Measurements from ENCODE around the gene PRRC2B.

PRRC2B gene

DNA sequence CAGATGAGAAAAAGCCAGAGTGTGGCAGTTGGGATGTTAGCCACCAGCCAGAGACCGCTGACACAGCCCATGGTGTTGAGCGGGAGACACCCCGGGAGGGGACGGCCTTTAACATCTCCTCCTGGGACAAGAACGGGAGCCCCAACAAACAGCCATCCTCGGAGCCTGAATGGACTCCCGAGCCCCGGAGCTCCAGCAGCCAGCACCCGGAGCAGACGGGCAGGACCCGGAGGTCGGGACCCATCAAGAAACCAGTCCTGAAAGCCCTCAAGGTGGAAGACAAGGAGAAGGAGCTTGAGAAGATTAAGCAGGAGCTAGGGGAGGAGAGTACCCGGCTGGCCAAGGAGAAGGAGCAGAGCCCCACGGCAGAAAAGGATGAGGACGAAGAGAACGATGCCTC is 80.8 kb downstream of the PRRC2B start:
- no peak for ATAC-seq (replicated peaks; ENCODE audit: extremely low read depth, poor library complexity, severe bottlenecking)
- H3K9me3 Mint-ChIP-seq, result no peaks in the 10 kb centered on the region
- peaks cover 71% of the 10 kb centered on the region for H3K36me3 Mint-ChIP-seq (ENCODE audit: insufficient read depth)
- peaks cover 20% of the 10 kb centered on the region for H3K4me1 Mint-ChIP-seq
- DNase-seq (ENCODE audit: low spot score in 2 of 2), result no peak
- peak overlapping the region; percentile 85 for H3K27ac Mint-ChIP-seq (ENCODE audit: low read depth)
- H3K4me3 Mint-ChIP-seq, result no peak overlapping the region
- H3K27me3 Mint-ChIP-seq, result no peaks in the 10 kb centered on the region

DNA sequence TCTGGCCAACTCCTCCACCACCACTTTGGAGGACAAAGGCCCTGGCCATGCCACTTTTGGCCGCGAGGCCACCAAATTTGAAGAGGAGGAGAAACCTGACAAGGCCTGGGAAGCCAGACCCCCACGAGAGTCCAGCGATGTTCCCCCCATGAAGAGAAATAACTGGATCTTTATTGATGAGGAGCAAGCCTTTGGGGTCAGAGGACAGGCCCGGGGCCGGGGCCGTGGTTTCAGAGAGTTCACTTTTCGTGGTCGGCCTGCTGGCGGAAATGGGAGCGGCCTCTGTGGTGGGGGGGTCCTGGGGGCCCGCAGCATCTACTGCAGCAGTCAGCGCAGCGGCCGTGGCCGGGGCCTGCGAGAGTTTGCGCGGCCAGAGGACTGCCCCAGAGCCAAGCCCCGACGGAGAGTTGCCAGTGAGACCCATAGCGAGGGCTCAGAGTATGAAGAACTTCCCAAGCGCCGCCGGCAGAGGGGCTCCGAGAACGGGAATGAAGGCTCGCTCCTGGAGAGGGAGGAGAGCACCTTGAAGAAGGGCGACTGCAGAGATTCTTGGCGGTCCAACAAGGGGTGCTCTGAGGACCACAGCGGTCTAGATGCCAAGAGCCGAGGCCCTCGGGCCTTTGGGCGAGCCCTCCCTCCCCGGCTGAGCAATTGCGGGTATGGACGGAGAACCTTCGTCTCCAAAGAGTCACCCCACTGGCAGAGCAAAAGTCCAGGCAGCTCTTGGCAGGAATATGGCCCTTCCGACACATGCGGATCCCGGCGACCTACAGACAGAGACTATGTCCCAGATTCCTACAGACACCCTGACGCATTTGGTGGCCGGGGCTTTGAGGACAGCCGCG is 81.4 kb downstream of the PRRC2B start:
- H3K4me1 Mint-ChIP-seq, result peaks cover 14% of the 10 kb centered on the region
- no peak overlapping the region for H3K4me3 Mint-ChIP-seq
- no peaks in the 10 kb centered on the region for H3K27me3 Mint-ChIP-seq
- H3K9me3 Mint-ChIP-seq, result no peaks in the 10 kb centered on the region
- DNase-seq (ENCODE audit: low spot score in 2 of 2) (no peak), ATAC-seq (replicated peaks; ENCODE audit: extremely low read depth, poor library complexity, severe bottlenecking) (no peak)
- H3K36me3 Mint-ChIP-seq (ENCODE audit: insufficient read depth), result peaks cover 73% of the 10 kb centered on the region
- peak overlapping the region; percentile 85 for H3K27ac Mint-ChIP-seq (ENCODE audit: low read depth)

DNA sequence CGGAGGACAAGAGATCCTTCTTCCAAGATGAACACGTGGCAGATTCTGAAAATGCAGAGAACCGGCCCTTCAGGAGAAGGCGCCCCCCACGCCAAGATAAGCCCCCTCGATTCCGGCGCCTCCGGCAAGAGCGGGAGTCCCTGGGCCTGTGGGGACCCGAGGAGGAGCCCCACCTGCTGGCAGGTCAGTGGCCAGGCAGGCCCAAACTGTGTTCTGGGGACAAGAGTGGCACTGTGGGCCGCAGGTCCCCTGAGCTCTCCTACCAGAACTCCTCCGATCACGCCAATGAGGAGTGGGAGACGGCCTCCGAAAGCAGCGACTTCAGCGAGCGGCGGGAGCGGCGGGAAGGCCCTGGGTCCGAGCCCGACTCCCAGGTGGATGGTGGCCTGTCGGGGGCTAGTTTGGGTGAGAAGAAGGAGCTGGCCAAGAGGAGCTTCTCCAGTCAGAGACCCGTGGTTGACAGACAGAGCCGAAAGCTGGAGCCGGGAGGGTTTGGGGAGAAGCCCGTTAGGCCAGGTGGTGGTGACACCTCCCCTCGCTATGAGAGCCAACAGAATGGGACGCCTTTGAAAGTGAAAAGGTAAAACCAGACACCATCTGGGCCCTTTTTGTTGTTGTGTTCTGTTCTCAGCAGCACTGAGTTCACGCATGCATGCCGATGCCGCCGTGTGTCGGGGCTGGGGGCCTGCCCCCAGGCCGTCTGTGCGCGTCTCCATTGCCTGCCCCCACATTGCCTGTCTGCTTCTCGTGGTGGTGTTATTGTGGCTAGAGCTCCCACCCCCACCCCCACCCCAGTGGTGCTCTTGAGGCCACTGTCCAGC is 82.3 kb downstream of the PRRC2B start:
- DNase-seq (ENCODE audit: low spot score in 2 of 2) (no peak), ATAC-seq (replicated peaks; ENCODE audit: extremely low read depth, poor library complexity, severe bottlenecking) (no peak)
- Mint-ChIP-seq H3K27me3 (no peaks in the 10 kb centered on the region), H3K9me3 (no peaks in the 10 kb centered on the region), H3K4me3 (no peak overlapping the region), H3K4me1 (peaks cover 13% of the 10 kb centered on the region), H3K27ac (ENCODE audit: low read depth) (no peak overlapping the region), H3K36me3 (ENCODE audit: insufficient read depth) (peaks cover 71% of the 10 kb centered on the region)

DNA sequence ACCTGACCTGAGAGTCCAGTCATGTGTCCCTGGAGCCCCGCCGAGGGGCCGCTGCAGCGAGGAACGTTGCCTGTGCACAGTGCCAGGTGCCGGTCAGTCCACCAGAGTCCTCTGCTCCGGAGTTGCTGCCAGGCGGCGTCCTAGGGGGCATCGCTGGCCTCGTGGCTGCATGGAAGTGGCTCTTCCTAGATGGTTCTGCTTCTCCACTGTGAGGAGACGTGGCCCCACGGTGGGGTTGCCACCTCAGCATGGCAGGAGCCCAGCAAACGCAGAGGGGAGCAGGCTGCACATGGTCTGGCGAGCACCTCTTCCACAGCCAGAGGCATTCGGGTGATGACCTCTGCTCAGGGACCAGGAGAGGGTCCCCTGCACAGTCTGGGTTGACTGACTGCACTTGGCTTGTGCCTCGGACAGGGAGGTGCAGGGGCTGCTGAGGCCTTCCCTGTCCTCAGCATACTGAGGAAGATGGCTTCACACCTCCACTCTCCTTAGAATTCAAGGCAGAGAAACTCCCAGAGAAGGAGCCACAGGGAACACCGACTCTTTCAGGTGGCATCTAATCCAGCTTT is 83.0 kb downstream of the PRRC2B start:
- DNase-seq (ENCODE audit: low spot score in 2 of 2) (no peak), ATAC-seq (replicated peaks; ENCODE audit: extremely low read depth, poor library complexity, severe bottlenecking) (no peak)
- H3K4me3 Mint-ChIP-seq, result no peak overlapping the region
- H3K27me3 Mint-ChIP-seq, result no peaks in the 10 kb centered on the region
- H3K9me3 Mint-ChIP-seq, result no peaks in the 10 kb centered on the region
- no peak overlapping the region for H3K27ac Mint-ChIP-seq (ENCODE audit: low read depth)
- H3K36me3 Mint-ChIP-seq (ENCODE audit: insufficient read depth), result peaks cover 71% of the 10 kb centered on the region
- H3K4me1 Mint-ChIP-seq, result peaks cover 15% of the 10 kb centered on the region

DNA sequence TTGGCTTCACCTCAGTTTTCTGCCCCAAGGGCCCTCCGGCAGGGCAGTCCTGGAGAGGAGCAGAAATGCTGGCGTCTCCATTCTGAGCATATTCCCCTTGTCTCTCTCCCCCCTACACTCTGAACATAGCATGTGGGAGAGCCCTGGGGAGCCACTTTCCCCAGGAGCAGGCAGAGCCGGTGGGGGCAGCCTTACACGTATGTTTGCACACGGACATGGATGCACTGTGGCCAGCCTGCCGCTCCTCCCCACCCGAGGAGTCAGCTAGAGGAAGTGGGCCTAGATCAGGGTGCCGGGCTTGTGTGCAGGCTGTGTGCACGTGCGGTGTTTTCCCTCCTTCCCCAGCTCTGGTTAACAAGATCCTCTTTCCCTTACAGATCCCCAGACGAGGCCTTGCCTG is 83.5 kb downstream of the PRRC2B start:
- H3K9me3 Mint-ChIP-seq, result no peaks in the 10 kb centered on the region

DNA sequence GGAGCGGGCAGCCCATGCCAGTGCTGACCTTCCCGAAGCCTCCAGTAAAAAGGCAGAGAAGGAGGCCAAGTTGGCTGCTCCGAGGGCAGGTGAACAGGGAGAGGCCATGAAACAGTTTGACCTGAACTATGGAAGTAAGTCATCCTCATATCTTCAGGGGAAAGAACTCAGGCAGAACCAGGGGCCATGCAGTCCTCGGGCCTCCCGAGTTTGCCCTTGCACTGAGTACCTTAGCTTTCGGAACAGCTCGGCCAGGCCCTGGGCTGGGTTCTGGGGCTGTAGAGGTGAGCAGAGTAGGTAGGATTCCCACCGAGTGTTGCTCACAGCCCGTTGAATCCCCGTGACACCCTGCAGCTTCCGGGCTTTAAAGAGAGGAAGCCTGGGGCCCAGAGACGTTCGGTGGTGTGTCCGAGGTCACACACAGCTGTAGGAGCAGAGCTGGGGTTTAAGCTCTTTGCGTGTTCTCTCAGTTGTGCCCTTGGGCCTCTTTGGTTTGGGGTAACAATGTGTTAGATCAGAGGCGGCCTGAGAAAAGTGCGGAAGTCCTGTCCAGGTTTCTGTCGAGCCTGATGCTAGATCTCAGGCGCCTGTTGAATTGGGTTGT is 84.0 kb downstream of the PRRC2B start:
- Mint-ChIP-seq H3K4me3 (peak overlapping the region; percentile 18), H3K27ac (ENCODE audit: low read depth) (no peak overlapping the region), H3K9me3 (no peaks in the 10 kb centered on the region), H3K27me3 (no peaks in the 10 kb centered on the region), H3K4me1 (peaks cover 19% of the 10 kb centered on the region), H3K36me3 (ENCODE audit: insufficient read depth) (peaks cover 71% of the 10 kb centered on the region)
- ATAC-seq (replicated peaks; ENCODE audit: extremely low read depth, poor library complexity, severe bottlenecking) (no peak), DNase-seq (ENCODE audit: low spot score in 2 of 2) (no peak)

More for the DNA sequence above, 83.5 kb downstream of the PRRC2B start:
- ATAC-seq (replicated peaks; ENCODE audit: extremely low read depth, poor library complexity, severe bottlenecking) (no peak), DNase-seq (ENCODE audit: low spot score in 2 of 2) (no peak)
- Mint-ChIP-seq H3K36me3 (ENCODE audit: insufficient read depth) (peaks cover 71% of the 10 kb centered on the region), H3K4me3 (peak overlapping the region; percentile 18), H3K27ac (ENCODE audit: low read depth) (no peak overlapping the region), H3K4me1 (peaks cover 19% of the 10 kb centered on the region), H3K27me3 (no peaks in the 10 kb centered on the region)

DNA sequence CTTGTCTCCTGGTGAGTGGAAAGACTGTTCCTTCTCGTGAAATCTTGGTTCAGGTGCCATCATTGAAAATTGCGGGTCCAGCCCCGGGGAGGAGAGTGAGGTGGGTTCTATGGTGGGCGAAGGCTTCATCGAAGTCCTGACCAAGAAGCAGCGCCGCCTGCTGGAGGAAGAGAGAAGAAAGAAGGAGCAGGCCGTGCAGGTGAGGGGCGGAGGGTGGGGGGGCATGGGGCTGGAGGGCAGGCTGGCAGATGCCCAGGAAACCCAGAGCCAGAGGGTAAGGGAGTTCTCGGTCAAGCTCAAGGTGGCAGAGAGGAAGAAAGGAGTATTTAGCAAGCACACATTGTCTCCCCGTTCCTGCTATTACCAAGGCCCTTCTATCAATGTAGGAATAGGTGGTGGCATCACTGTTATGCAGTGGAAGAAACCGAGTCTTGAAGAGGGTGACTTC is 84.6 kb downstream of the PRRC2B start:
- no peaks in the 10 kb centered on the region for H3K9me3 Mint-ChIP-seq
- H3K36me3 Mint-ChIP-seq (ENCODE audit: insufficient read depth), result peaks cover 71% of the 10 kb centered on the region
- no peak overlapping the region for H3K4me3 Mint-ChIP-seq
- H3K27ac Mint-ChIP-seq (ENCODE audit: low read depth), result no peak overlapping the region
- ATAC-seq (replicated peaks; ENCODE audit: extremely low read depth, poor library complexity, severe bottlenecking), result no peak
- no peaks in the 10 kb centered on the region for H3K27me3 Mint-ChIP-seq
- peak; percentile 21 to 37 for DNase-seq (ENCODE audit: low spot score in 2 of 2)
- H3K4me1 Mint-ChIP-seq, result peaks cover 19% of the 10 kb centered on the region

DNA sequence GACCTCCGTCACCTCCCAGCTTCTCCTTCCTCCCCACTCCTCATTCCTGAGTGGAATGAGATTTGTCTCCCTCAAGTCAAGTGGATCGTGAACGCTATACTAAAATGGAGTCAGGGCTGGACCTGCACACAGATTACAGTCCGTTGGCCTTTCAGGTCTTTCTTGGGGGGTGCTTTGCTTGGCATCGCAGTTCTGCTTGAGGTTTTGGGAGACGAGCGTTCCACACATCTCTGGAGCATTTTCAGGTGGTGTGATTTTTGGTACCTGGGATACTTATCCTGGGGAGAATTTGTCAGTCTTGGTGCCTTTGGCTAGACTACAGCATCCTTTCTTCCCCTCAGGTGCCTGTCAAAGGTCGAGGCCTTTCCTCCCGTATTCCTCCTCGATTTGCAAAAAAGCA is 85.0 kb downstream of the PRRC2B start:
- peaks cover 69% of the 10 kb centered on the region for H3K36me3 Mint-ChIP-seq (ENCODE audit: insufficient read depth)

DNA sequence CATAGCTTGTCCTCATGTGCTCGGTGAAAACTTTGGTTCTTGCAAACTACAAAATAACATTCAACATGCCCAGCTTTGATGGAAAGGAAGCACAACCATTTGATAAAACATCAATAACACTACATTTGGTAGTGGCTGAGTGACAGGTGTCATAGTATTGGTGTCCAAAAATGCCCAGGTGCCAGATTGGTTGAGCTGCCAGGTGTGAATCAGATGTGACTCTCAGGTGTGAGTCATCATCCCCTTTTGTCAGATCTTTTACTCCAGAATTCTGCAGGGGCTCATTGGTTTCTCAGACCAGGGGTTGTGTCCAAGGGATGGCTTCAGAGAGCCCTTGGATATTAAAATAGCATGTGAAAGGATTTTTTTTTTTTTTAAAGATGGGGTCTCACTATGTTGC is 86.4 kb downstream of the PRRC2B start:
- Mint-ChIP-seq H3K36me3 (ENCODE audit: insufficient read depth) (peaks cover 75% of the 10 kb centered on the region), H3K27me3 (no peaks in the 10 kb centered on the region), H3K9me3 (no peaks in the 10 kb centered on the region), H3K4me1 (peaks cover 19% of the 10 kb centered on the region), H3K4me3 (no peak overlapping the region), H3K27ac (ENCODE audit: low read depth) (no peak overlapping the region)
- ATAC-seq (replicated peaks; ENCODE audit: extremely low read depth, poor library complexity, severe bottlenecking) (no peak), DNase-seq (ENCODE audit: low spot score in 2 of 2) (no peak)

More for the DNA sequence above, 85.0 kb downstream of the PRRC2B start:
- DNase-seq (ENCODE audit: low spot score in 2 of 2) (no peak), ATAC-seq (replicated peaks; ENCODE audit: extremely low read depth, poor library complexity, severe bottlenecking) (no peak)
- H3K27me3 Mint-ChIP-seq, result no peaks in the 10 kb centered on the region
- peaks cover 19% of the 10 kb centered on the region for H3K4me1 Mint-ChIP-seq
- no peak overlapping the region for H3K4me3 Mint-ChIP-seq
- no peak overlapping the region for H3K27ac Mint-ChIP-seq (ENCODE audit: low read depth)
- H3K9me3 Mint-ChIP-seq, result no peaks in the 10 kb centered on the region

DNA sequence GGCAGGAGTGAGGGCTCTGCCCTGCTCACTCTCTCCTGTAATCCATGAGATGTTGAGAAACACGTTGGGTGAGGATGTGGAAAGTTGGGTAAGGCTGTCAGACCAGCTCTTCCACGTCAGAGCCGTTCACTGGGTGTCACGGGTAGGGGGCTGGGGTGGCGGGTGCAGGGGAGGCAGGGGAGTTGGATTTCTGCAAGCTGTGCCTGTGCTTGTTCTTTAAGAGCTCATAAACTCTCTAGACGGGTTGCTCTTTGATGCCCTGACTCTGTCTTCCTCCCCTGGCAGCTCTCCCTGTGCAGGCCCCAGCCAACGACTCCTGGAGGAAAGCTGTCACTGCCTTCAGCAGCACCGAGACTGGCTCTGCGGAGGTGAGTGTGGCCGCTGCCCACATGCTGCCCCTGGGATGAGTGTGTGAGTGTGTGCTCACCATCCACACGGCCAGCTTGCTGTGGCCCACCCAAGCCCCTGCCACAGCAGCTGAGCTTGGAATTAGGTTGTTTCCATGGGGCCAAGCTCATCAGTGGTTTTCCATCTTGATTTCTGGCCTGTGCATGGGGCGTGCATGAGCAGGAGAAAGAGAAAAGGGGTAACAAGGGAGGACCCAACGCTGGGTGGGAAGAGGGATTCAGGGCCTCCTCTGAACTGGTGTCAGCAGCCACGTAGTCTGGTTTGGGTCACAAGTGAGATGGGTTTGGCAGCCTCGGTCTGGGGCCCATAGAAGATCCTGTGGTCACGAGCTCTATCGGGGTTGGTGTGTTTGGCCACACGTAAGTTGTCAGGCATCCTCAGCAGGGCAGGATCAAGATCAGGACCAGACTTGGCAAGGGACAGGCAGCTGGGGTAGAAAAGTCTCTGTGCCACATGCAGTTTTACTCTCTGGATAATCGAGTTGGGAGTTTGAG is 87.8 kb downstream of the PRRC2B start:
- DNase-seq (ENCODE audit: low spot score in 2 of 2) (no peak), ATAC-seq (replicated peaks; ENCODE audit: extremely low read depth, poor library complexity, severe bottlenecking) (no peak)
- Mint-ChIP-seq H3K4me3 (no peak overlapping the region), H3K27ac (ENCODE audit: low read depth) (peak overlapping the region; percentile 41), H3K4me1 (peaks cover 19% of the 10 kb centered on the region), H3K27me3 (no peaks in the 10 kb centered on the region), H3K9me3 (no peaks in the 10 kb centered on the region), H3K36me3 (ENCODE audit: insufficient read depth) (peaks cover 82% of the 10 kb centered on the region)

DNA sequence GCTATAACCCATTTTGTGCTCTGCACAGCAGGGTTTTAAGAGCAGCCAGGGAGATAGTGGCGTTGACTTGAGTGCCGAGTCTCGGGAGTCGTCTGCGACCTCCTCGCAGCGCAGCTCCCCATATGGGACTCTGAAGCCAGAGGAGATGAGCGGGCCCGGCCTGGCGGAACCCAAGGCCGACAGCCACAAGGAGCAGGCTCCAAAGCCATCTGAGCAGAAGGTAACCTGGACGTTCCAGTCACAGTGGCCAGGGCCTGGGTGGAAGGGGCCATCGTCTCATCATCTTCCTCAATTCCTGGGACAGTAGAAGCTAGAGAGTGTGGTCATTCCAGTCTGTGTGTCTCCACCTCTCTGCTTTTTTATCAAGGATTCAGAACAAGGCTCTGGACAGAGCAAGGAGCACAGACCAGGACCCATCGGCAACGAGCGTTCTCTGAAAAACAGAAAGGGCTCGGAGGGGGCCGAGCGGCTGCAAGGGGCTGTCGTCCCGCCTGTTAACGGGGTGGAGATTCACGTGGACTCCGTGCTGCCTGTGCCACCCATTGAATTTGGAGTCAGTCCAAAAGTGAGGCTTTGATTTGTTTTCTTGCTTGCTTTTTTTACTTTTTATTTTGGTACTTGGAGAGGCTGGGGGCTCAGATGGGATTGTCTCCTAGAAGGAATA is 88.6 kb downstream of the PRRC2B start:
- no peaks in the 10 kb centered on the region for H3K27me3 Mint-ChIP-seq
- peaks cover 16% of the 10 kb centered on the region for H3K4me1 Mint-ChIP-seq
- DNase-seq (ENCODE audit: low spot score in 2 of 2), result no peak
- H3K4me3 Mint-ChIP-seq, result no peak overlapping the region
- H3K27ac Mint-ChIP-seq (ENCODE audit: low read depth), result no peak overlapping the region
- H3K36me3 Mint-ChIP-seq (ENCODE audit: insufficient read depth), result peaks cover 80% of the 10 kb centered on the region
- no peak for ATAC-seq (replicated peaks; ENCODE audit: extremely low read depth, poor library complexity, severe bottlenecking)
- no peaks in the 10 kb centered on the region for H3K9me3 Mint-ChIP-seq
